ENCODE measurements around the gene BTBD3.

Gene BTBD3

GRCh38 chr20:11922561-11922960 is 4.9 kb downstream of the BTBD3 start:
- in situ Hi-C loops (cut with HindIII; ENCODE audit: low sequenced_read_pairs) = no loop called here
- TF ChIP-seq CTCF (IDR thresholded peaks at IDR 0.05; ENCODE audit: low read depth, low read length, missing control alignments) = no peak
- H3K4me3 ChIP-seq (ENCODE audit: low read depth, low read length) = no peak overlapping the region
- DNase-seq (ENCODE audit: low read depth) = no peak

- H3K4me3 ChIP-seq (ENCODE audit: low read depth, low read length) = no peak overlapping the region
- TF ChIP-seq CTCF (IDR thresholded peaks at IDR 0.05; ENCODE audit: low read depth, low read length, missing control alignments) = no peak
- DNase-seq (ENCODE audit: low read depth) = no peak
- in situ Hi-C loops (cut with HindIII; ENCODE audit: low sequenced_read_pairs) = no loop called here
Observed at GRCh38 chr20:11924923-11925322, 7.2 kb downstream of the BTBD3 start.

GRCh38 chr20:11926292-11926998 is 8.8 kb downstream of the BTBD3 start:
- DNase-seq (ENCODE audit: low read depth) = no peak
- H3K4me3 ChIP-seq (ENCODE audit: low read depth, low read length) = no peak overlapping the region
- in situ Hi-C loops (cut with HindIII; ENCODE audit: low sequenced_read_pairs) = no loop called here
- TF ChIP-seq CTCF (IDR thresholded peaks at IDR 0.05; ENCODE audit: low read depth, low read length, missing control alignments) = no peak

GRCh38 chr20:11929947-11930346 is 12.3 kb downstream of the BTBD3 start:
- no peak overlapping the region for H3K4me3 ChIP-seq (ENCODE audit: low read depth, low read length)
- in situ Hi-C loops (cut with HindIII; ENCODE audit: low sequenced_read_pairs) = no loop called here
- TF ChIP-seq CTCF (IDR thresholded peaks at IDR 0.05; ENCODE audit: low read depth, low read length, missing control alignments) = no peak
- no peak for DNase-seq (ENCODE audit: low read depth)

- H3K4me3 ChIP-seq (ENCODE audit: low read depth, low read length) = no peak overlapping the region
- DNase-seq (ENCODE audit: low read depth) = no peak
- in situ Hi-C loops (cut with HindIII; ENCODE audit: low sequenced_read_pairs) = no loop called here
- no peak for TF ChIP-seq CTCF (IDR thresholded peaks at IDR 0.05; ENCODE audit: low read depth, low read length, missing control alignments)
Observed at GRCh38 chr20:11935212-11936154, 17.8 kb downstream of the BTBD3 start.

GRCh38 chr20:11936157-11936556 is 18.5 kb downstream of the BTBD3 start:
- DNase-seq (ENCODE audit: low read depth) = no peak
- TF ChIP-seq CTCF (IDR thresholded peaks at IDR 0.05; ENCODE audit: low read depth, low read length, missing control alignments) = no peak
- in situ Hi-C loops (cut with HindIII; ENCODE audit: low sequenced_read_pairs) = no loop called here
- no peak overlapping the region for H3K4me3 ChIP-seq (ENCODE audit: low read depth, low read length)

All from astrocyte of the cerebellum (primary cell).